Islet precursor cell (in vitro differentiated cells): ENCODE results near the gene EMX1.
"Not testable (repeated sequence)": the region's sequence is repeated elsewhere in the genome, so short reads cannot be mapped to it uniquely, and the experiment has no call there.

Experiments
- DNase-seq: peaks from one replicate; pipeline ENCODE4 v3.0.0-alpha.2; 2018

The EMX1 gene

DNA sequence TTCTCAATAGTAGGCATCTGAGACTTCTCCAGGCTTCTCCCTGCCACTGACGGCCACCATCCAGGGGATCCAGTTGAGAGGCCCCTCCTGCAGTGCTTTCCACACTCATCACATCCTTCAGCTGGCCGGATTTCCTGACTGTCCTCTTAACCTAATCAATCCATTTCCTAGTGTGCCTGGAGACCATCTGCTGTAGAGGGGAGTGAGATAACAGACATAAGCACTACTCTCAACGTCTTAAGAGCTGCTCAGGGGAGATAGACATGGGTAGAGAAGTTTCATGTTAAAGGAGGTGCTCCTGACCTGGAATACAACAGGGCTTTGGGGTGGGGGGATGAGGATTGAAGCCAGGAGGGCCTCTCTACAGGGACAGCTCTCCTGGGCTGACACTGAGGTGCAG is 15.9 kb upstream of the EMX1 start:
- no peak for DNase-seq

DNA sequence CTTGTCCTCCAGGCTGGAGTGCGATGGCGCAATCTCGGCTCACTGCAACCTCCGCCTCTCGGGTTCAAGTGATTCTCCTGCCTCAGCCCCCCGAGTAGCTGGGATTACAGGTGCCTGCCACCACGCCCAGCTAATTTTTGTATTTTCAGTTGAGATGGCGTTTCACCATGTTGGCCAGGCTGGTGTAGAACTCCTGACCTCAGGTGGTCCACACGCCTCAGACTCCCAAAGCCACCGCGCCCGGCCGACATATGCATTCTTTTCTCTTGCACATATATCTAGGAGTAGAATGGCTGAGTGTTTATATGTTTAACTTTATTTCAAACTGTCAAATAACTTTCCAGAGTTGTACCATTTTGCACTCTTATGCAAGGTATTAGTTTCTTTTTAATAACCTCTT is 9.9 kb upstream of the EMX1 start:
- not testable (repeated sequence) for DNase-seq

DNA sequence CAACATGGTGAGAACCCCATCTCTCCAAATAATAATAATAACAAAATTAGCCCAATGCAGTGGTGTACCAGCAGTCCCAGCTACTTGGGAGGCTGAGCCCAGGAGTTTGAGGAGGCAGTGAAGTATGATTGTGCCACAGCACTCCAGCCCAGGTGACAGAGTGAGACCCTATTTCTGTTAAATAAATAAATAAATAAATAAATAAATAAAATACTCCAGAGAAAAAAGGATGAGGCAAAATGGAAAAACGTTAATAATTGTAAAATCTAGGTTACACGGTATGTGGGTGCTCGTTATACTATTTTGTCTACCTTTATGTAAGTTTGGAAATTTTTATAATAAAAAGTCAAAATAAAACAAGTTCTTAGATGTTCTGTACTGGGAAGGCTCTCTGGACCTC is 8.6 kb upstream of the EMX1 start:
- no peak for DNase-seq

DNA sequence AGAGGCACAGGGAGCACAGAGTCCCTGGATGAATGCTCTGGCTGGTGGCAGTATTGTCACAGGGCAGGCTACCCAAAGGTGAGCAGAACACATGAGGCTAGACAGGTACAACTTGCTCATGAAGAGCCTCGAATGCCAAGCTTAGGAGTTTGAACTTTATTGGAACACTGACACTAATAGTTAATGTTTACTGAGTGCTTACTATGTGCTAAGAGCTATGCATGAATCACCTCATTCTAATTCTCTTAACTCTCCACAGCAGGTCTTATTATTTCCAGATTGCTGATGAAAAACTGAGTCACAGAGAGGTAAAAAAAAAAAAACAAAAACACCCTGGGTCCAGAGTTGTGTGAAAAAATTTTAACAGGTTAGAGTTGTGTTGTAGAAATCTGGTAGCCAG is 6.1 kb upstream of the EMX1 start:
- DNase-seq, result no peak

DNA sequence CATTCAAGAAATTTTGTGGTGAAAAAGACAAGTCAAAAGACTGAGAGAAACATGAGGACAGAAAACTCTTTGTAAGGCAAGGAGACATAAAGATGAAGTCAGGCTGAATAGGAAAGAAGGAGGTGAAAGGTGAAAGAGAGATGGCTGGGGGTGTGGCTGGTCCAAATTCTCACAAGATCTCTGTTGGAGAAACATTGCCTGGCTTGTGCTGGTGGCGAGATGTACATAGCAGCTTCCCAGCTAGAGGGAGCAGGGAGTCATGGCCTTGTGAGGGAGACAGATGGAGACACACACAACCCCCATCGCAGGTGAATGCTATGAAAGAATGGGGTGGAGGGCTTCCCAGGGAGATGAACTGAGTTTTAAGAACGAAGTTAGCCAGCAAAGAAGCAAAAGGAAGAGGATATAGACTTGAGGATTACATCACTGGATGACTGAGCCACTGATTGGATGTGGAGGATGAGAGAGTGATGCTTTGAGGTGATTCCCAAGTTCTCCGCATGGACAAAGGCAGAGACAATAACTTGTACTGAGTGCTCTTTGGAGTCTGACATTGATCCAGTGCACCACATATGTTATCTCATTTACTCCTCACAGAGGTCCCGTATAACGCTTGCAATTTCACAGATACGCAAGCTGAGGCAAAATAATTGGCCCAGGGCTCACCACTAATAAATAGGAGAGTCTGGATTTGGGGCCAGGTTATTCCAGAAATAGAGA is 3.7 kb upstream of the EMX1 start:
- DNase-seq, result peak; percentile 59

DNA sequence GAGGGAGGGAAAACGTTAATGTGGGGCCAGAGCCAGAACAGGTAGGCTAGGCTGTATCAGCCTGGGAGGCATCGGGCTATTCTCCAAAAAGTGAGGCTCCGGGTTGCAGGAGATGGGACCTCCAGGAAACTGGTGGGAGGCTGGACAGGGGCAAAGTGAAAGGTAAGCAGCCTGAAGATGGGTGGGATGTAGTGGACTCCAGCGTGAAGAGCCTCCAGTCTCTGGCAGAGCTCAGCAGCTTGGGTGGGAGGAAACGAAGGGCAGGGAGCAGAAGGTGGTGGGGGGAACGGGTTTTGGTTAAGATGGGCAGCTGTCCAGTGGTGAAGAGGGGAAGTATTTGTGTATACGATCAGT is 3.1 kb upstream of the EMX1 start:
- DNase-seq, result no peak

DNA sequence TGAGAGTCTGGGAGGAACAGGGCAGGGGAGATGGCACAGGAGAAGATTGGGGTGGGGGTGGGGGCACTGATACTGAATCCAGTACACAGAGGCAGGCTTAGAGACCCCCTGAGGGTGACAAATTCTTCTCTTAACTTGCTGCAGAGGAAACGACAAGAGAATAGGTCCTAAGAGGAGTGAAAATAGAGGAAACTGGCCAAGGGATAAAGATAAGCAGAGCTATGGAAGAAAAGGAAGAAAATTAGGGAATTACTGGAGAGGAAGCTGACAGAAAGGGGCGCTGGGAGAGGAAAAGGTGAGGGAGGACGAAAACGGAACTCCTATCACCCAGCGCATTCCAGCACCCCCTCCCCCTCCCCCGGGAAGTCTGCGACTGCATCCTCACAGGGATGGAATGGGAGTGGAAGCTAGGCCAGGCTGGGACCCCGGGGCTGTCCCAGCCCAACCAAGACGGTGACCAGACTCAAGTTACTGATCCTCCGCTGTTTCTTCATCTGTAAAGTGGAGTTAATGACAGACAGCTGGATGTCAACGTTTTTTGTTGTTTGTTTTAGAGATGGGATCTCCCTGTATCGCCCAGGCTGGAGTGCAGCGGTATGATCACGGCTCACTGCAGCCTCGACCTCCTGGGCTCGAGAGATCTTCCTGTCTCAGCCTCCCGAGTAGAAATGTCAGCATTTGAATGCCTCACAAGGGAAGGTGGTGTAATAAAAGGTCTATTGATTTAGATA is 2.6 kb upstream of the EMX1 start:
- peak; percentile 62 for DNase-seq

DNA sequence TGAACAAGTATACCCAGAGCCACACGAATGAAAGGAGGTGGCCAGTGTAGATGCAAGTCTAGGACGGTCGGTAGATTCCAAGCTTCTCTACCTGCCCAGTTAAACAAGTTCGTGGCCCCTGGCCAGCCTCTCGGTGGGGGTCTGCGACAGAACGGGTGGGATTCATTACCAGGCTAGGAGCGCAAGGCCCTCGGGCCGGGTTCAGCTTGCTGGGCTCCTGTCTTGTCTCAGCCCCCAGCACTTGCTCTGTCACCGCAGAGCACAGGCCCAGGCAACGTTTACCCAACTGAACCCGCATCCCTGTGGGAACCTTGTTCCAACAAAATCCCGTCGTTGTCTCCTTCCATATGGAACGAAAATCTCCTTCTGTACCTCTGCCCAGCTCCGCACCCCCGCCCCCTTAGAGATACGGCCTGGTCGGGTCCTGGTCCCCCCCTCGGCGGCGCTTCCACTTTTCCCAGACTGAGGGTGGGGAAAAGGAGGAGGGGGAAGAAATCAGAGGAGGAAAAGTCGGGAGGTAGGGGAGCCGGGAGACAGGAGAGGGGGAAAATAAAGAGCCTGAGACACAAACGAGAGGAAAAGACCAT is 1.9 kb upstream of the EMX1 start:
- DNase-seq, result peak; percentile 45

DNA sequence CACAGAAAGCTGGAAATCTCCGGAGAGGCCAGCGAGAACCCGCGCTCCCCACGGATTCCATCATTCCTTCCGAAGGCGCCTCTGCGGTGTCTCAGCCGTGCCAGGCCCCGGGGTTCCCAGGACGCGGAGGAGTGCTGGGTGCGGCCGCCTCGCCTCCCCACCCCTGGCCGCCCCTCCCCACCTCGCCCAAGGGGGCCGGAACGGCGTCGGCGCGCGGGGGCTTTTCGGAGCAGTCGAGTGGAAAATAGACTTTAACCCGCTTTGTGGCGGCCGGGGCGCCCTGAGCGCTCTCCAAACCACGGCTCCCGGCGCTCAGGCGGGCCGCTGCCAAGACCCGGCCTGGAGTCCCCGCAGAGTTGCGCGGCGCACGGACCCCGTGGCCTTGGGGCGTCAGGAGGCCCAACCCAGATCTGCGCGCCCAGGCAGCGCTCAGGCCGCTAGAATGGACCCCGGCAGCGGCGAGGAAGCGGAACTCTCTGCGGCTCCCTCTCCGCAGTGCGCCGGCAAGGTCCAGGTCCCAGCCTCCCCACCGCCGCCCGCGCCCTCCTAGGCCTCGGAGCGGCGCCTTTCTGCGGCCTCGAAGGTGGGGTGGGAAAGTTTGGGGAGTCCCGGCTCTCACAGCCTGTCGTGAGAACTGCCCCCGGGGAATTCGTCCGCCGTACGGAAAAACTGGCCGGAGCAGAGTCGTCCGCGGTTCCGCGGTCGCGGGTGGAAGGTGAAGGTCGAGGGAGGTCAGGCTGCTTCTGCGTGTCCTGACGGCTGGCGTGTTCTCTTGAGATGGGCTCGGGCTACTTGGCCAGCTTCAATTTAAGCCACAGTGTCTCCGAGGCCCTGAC is 1.2 kb upstream of the EMX1 start:
- DNase-seq, result peak; percentile 80

DNA sequence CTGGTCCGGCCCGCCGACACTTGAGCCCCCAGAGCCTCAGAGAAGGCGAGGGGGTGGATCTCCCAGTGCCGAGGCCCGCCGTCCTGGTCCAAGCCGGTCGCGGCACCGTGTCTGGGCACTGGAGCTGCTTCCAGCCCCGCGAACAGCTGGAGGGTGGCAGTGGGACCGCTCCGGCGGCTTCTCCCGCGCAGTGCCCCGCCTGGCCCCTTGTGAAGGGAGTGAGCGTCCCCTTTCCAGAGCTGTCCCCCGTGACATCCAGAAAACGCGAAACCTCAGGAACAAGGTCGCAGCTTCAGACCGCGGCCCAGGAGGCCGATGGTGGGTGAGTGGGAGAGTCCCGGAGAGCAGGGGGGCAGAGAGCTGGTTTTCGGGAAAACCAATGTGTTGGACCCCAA is 579 bp upstream of the EMX1 start:
- peak; percentile 60 for DNase-seq

DNA sequence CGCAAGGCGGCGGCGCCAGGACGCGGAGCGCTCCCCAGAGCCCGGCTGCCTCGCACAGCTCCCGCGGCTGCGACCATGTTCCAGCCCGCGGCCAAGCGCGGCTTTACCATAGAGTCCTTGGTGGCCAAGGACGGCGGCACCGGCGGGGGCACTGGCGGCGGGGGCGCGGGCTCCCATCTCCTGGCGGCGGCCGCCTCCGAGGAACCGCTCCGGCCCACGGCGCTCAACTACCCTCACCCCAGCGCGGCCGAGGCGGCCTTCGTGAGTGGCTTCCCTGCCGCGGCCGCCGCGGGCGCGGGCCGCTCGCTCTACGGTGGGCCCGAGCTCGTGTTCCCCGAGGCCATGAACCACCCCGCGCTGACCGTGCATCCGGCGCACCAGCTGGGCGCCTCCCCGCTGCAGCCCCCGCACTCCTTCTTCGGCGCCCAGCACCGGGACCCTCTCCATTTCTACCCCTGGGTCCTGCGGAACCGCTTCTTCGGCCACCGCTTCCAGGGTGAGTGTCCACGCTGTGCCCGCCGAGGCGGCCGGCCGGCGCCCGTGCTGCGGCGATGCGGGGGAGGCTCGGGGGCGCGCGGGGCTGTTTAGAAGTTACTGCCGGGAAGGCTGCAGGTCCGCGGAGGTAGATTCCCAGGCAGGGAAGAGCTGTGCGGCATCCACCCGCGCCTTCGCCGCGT is 696 bp downstream of the EMX1 start:
- DNase-seq, result no peak

DNA sequence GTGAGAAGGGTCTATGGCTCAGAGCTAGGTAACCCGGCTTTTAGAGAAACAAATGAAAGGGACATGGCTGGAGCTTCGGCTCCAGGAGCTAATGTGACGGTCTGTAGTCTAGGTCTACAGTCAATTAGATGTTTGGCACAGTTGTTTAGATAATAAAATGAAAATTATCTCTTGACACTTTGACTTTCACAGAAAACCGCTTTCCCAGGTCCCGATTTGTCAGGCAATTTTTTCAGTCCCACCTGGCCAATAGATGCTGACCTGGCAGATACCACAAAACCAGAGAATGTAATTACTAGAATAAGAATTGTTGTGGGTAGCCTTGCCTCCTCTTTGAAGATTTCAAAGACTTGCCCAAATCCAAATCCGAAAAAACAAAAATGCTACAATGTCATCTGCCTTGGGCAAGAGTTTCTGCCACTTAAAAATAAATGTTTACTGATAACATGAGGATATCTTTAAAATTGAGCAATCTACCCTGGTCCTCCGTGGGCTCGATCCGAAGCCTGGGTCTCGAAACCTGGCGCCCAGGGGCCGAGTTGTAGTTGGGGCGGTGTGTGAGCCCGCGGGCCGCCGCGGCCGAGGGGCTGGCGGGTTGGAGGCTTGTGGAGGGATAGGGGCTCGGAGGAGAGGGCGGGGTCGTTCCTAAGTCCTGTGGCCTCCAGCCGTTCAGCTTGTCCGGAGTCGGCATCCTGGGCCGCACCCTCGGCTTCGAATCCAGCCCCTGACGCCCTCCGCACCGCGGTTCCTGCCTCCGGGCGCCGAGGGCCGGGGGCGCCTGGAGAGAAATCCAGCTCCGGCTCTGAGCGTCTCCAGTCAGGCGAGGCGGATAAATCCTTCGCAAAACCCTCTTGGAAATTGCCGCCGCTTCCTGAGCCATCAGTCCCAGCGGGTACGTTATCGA is 2.3 kb downstream of the EMX1 start:
- peak; percentile 56 for DNase-seq

DNA sequence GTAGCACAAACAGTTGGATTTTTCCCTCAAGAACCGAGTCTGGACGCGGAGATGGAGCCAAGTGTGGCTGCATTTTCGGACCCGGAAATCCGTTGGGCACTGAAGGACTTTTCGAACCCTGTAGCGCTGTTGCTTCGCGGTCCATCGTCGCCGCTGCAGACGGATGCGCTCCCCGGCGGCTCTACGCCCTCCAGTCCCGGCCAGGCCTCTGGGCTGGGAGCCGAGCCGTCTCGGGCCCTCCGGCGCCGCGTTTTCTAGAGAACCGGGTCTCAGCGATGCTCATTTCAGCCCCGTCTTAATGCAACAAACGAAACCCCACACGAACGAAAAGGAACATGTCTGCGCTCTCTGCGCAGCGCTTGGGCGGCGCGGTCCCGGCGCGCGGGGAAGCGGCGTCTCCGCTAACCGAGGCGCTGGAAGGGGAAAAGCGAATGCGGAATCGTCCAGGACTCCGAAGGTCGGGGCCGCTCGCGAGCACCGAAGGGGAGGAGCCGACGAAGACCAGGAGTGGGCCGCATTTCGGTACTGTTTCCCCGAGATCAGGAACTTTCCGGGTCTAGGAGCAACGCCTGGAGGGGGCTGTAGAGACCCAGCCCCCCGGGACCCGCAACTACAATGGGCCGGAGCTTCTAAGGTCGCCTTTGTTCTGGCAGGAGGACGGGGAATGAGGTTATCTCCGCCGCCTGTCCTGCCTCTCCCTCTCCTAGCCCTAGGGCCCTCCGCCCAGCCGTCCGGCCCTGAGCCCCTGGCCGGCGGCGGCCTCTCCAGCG is 3.2 kb downstream of the EMX1 start:
- DNase-seq, result peak; percentile 69

DNA sequence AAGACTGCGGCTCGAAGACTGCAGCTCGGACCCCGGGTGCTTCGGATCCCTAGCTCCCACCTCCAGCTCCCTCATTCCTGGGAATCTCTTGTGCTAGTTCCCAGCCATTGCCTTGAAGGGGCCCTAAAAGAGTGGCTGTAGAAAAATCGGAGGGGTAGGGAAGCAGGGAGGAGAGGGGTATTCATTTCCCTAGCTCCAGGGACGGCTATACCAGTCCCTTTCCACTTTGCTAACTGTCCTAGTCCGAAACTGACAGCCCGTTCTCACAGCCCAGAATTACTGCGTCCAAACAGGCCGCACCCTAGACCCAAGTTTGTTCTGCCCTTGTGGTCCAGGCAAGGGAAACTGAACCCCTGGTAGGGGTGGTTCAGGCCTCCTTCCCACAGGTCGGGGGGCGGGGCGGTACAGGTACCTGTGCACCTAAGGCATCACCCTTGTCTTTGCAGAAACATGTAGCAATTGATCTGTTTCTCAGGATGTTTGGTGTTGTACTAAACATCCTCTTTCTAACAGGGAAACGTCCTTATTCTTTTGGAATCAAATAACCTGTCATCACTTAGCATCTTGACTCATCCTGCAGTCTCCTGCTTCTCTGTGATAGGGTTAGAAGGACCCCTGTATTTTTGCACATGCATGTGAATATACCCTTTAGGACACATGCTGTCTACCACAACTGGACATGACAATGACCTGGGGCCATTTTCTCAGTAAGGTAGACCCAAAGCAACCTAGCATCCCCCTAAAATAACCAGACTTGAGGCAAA is 4.0 kb downstream of the EMX1 start:
- no peak for DNase-seq

DNA sequence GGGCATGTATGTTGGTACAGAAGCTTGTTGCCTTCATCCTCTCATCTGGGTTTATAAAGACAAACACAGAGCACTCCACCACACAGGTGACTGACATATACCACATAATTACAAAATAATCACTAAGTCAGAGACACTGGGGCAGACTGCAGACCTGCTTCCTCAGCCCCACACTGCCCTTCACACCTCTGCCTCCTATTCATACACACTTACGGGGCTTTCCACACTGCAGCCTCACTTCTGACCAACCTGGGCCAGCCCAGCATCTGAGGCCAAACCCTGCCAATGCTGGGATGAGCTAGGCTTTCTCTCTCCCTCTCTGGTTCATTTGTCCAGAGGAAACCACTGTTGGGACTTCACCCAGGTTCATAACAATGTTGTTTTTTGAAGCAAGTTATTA is 4.5 kb downstream of the EMX1 start:
- DNase-seq, result no peak

DNA sequence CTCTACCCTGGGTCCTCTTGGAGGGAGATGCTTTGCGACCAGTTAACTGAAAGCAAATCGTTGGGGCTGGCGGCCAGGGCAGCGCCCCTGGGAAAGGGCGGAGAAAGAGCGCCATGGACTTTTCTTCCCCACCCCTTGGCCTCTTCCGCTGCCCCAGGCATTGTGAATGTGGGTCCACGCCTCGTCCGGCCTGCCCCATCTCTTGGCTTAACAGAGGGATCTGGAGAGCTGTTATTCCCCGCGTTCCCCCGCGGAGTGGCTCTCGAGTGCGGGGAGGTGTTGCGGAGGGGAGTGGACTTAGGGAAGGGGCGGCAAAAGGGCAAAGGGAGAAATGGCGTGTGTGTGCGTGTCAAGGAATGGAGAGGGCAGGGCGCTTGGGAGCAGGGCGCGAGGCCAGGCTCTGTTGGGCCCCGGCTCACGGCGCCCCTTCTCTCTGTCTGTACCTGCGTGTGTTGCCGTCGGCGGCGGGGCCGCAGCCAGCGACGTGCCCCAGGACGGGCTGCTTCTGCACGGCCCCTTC is 6.6 kb downstream of the EMX1 start:
- peak; percentile 49 for DNase-seq

DNA sequence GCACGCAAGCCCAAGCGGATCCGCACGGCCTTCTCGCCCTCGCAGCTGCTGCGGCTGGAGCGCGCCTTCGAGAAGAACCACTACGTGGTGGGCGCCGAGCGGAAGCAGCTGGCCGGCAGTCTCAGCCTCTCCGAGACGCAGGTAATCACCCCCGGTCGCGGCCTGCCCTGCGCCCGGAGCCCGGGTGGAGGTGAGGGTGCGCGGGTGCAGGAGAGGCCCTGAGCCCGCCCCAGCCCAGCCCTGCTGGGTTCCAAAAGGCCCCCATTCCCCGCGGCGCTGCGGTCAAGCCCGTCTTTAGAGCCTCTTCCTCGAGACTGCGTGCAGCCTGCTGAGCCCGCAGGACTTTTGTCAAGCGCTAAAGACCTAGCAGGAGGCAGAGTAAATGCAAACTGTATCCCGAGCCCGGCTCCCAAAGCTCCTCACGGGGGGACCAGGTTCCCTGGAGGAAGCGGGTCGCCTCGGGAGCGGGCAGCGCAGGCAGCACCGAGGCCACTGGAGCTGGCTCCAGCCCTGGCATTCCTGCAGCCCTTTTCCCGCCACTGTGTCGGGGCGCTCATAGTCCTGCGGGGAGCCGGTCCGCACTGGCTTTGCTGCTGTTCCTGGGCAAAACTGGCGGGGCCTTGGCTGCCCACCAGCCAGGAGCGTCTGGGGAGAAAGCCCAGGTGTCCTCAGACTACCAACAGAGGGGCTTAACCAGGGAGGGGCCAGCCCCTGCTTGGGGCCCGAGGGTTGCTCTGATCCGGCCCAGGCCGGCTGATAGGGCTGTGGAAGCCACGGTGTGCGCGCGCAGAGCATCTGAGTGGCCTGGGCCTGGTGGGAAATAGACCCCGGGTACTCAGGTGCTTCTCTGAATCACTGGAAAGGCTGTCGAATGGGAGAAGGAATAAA is 7.3 kb downstream of the EMX1 start:
- DNase-seq, result peak; percentile 62

DNA sequence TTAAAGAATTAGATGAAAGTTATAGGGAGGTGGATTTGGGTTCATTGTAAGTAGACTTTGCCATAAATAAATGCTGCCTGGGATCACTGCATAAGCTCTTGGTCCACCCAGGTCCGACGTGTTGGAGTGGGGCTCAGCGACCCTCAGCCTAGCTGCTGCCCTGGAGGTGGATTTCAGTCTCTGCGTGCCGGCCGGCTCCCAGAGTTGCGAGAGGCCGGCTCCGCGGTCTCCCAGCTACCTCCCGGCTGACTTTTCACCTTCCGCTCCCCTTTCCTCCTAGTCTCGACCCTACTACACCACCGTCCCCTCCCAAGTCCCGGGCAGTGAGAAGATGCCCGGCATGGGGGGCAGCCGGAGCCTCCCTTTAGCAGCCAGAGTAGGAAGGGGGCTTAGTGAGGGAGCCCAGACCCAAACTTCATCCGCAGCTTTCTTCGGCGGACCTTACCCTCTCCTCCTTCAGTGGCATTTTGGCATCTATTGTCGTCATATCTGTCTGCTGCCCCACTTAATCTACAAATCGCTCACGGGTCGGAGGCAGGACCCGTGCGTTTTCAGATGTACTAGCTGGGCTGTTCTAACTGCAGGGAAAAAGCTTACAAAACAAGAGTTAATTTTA is 8.1 kb downstream of the EMX1 start:
- peak; percentile 45 for DNase-seq
